Activated CD8-positive, alpha-beta T cell treated with anti-CD3 and anti-CD28 coated beads for 36 hours (primary cell): Measurements from ENCODE around the gene ERC2. TPM values are rescaled to one million over a fixed set of nuclear protein-coding genes. Genes with fewer than 3 reads are reported as not detected.

Experiments used
- ATAC-seq: fragments of 200-7000 bp; cut with Tn5 transposase; one replicate; pipeline ENCODE4 v1.10.0; 2021; ENCODE audit warnings: mild to moderate bottlenecking, moderate library complexity
- CTCF ChIA-PET: fragments of 350-600 bp; sonication (Branson Sonifier 250); formaldehyde crosslinking; loops from one replicate; lab custom pipeline; 2021; ENCODE audit warnings: antibody characterized with exemption; lab: Charles Lee
- POLR2A ChIA-PET: fragments of 350-600 bp; sonication (Branson Sonifier 250); formaldehyde crosslinking; loops from one replicate; lab custom pipeline; 2021; ENCODE audit warnings: antibody characterized with exemption; lab: Charles Lee
- DNase-seq: peaks from one replicate; pipeline ENCODE4 v3.0.0-alpha.2; 2020
- H3K27ac Mint-ChIP-seq: one replicate; pipeline ENCODE4 v1.8.0; 2021; ENCODE audit warnings: mild to moderate bottlenecking, mixed read lengths
- H3K27me3 Mint-ChIP-seq: one replicate; pipeline ENCODE4 v1.8.0; 2021; ENCODE audit warnings: mixed read lengths
- H3K36me3 Mint-ChIP-seq: one replicate; pipeline ENCODE4 v1.8.0; 2021; ENCODE audit warnings: low read depth, mixed read lengths
- H3K4me1 Mint-ChIP-seq: one replicate; pipeline ENCODE4 v1.8.0; 2021; ENCODE audit warnings: low read depth, mixed read lengths
- H3K4me3 Mint-ChIP-seq: one replicate; pipeline ENCODE4 v1.8.0; 2021; ENCODE audit warnings: mild to moderate bottlenecking, moderate library complexity, mixed read lengths
- H3K9me3 Mint-ChIP-seq: one replicate; pipeline ENCODE4 v1.8.0; 2021; ENCODE audit warnings: mixed read lengths
- intact Hi-C: fragments of 100-400 bp; cut with micrococcal nuclease; formaldehyde crosslinking; loops from one replicate; pipeline ENCODE4 v1.10.0; 2022
- total RNA-seq, 2 experiments: library from RNA; stranded (reverse); gene quantifications; one replicate each; pipeline ENCODE4 v1.2.3, GENCODE V29; 2021
- TF ChIP-seq, protein P1 (sequence below): fragments of 200-600 bp; IDR thresholded peaks from one replicate; pipeline ENCODE4 v1.8.0; 2022; ENCODE audit warnings: antibody characterized with exemption, mild to moderate bottlenecking

ERC2 gene
- total RNA-seq, 2 experiments from 2014 or later, result 0.18 to 0.52 TPM

DNA sequence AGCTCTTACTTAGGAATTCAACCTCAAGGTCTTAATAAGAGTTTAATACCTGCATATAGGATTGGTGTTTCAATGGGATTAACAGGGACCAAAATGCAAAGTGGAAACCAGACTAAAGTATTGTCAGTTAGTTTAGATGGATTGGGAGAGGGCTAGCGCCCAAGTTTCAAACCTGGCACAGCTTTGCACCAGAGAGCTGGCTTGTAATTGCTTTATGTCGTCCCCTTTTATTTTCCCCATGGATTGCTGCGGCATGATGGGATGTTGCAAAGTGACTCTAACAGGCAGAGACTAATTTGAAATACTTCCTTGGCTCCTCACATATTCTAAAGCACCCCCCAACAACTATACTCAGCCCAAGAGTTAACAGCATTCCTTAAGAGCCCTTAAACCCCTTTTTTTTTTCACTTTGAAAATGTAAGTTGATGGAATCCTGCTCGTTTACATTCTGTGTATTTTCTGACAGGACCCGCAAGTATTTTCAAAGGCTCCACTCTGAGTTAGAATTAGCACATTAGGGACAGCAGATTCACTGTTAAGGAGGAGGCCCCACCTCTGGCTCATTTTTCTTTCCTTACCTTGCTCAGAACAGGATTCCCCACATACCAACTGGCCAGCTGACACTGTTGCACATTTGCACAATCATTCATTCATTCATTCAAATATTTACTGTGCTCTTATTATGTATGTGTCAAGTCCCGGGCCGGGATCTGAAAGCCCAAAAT, 214.2 kb downstream of the ERC2 start:
- CTCF ChIA-PET, result interaction anchor here (0.7 to 2.0 kb wide), 8 partner anchors 11 to 181 kb away, joined by 3 to 7 read pairs (median 3); no protein-coding TSS in a partner anchor
- POLR2A ChIA-PET, result no interaction called here

DNA sequence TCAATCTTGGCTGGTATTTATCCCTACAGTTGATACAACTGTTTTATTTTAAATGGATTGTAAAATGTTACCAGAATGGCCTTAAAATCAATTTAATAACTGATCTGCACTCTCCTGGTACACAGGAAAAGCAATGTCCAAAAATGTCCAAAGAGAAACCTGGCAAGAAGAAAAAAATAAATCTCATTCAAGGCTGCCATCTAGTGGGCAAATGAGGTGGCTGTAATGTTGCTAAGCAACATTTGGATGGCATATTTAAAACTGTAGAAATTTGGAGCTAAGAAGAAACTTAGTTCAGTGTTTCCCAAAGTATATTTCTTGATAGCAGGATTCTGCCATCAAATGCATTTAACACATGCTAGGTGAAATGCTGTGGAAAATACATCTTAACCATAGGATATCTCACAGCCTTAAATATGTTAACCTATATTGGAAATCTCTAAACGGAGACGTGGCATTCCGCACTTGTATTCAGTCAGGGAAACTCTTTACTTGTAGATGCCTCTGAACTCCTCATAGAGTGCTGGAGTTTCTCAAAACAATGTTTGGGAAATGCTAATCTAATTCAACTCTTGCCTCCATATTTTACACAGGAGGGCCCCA, 216.8 kb downstream of the ERC2 start:
- ATAC-seq (no peak), DNase-seq (peak; percentile 33)
- TF ChIP-seq, protein P1, sequence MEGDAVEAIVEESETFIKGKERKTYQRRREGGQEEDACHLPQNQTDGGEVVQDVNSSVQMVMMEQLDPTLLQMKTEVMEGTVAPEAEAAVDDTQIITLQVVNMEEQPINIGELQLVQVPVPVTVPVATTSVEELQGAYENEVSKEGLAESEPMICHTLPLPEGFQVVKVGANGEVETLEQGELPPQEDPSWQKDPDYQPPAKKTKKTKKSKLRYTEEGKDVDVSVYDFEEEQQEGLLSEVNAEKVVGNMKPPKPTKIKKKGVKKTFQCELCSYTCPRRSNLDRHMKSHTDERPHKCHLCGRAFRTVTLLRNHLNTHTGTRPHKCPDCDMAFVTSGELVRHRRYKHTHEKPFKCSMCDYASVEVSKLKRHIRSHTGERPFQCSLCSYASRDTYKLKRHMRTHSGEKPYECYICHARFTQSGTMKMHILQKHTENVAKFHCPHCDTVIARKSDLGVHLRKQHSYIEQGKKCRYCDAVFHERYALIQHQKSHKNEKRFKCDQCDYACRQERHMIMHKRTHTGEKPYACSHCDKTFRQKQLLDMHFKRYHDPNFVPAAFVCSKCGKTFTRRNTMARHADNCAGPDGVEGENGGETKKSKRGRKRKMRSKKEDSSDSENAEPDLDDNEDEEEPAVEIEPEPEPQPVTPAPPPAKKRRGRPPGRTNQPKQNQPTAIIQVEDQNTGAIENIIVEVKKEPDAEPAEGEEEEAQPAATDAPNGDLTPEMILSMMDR, result peak; percentile 86
- Mint-ChIP-seq H3K4me3 (no peak overlapping the region), H3K36me3 (no peaks in the 10 kb centered on the region), H3K27me3 (no peaks in the 10 kb centered on the region), H3K4me1 (no peaks in the 10 kb centered on the region), H3K27ac (no peak overlapping the region), H3K9me3 (no peaks in the 10 kb centered on the region)
- POLR2A ChIA-PET, result no interaction called here
- intact Hi-C loops, result loop anchor here (10.0 kb wide), 2 partner anchors 767 to 1397 kb away; partner anchors contain the start of gene WNT5A
- CTCF ChIA-PET, result interaction anchor here (0.6 to 2.8 kb wide), 13 partner anchors 9 to 1397 kb away, joined by 3 to 24 read pairs (median 3); partner anchors contain the start of gene WNT5A

More for the DNA sequence above, 214.2 kb downstream of the ERC2 start:
- Mint-ChIP-seq H3K27me3 (no peaks in the 10 kb centered on the region), H3K36me3 (no peaks in the 10 kb centered on the region), H3K4me3 (no peak overlapping the region), H3K27ac (no peak overlapping the region), H3K4me1 (no peaks in the 10 kb centered on the region), H3K9me3 (no peaks in the 10 kb centered on the region)
- intact Hi-C loops, result loop anchor here (10.0 kb wide), 2 partner anchors 769 to 1399 kb away; partner anchors contain the start of gene WNT5A
- no peak for DNase-seq
- ATAC-seq, result no peak
- TF ChIP-seq, protein P1, result no peak

- Mint-ChIP-seq H3K27me3 (no peaks in the 10 kb centered on the region), H3K36me3 (no peaks in the 10 kb centered on the region), H3K4me1 (no peaks in the 10 kb centered on the region), H3K4me3 (no peak overlapping the region), H3K27ac (no peak overlapping the region), H3K9me3 (no peaks in the 10 kb centered on the region)
- intact Hi-C loops, result no loop called here
- DNase-seq (no peak), ATAC-seq (no peak)
- ChIA-PET CTCF (no interaction called here), POLR2A (no interaction called here)
- TF ChIP-seq, protein P1, result no peak
Observed at GRCh38 chr3:56248021-56248420, 220.2 kb downstream of the ERC2 start.

- H3K4me3 Mint-ChIP-seq, result no peak overlapping the region
- ATAC-seq (no peak), DNase-seq (no peak)
- intact Hi-C loops, result no loop called here
- peaks cover 8% of the 10 kb centered on the region for H3K27me3 Mint-ChIP-seq
- H3K36me3 Mint-ChIP-seq, result no peaks in the 10 kb centered on the region
- CTCF ChIA-PET, result no interaction called here
- TF ChIP-seq, protein P1, result no peak
- POLR2A ChIA-PET, result no interaction called here
- no peaks in the 10 kb centered on the region for H3K9me3 Mint-ChIP-seq
- no peaks in the 10 kb centered on the region for H3K4me1 Mint-ChIP-seq
- H3K27ac Mint-ChIP-seq, result no peak overlapping the region
Observed at GRCh38 chr3:56238299-56238698, 230.0 kb downstream of the ERC2 start.

GRCh38 chr3:56233742-56234141, 234.5 kb downstream of the ERC2 start:
- intact Hi-C loops, result no loop called here
- DNase-seq (no peak), ATAC-seq (no peak)
- no peaks in the 10 kb centered on the region for H3K4me1 Mint-ChIP-seq
- TF ChIP-seq, protein P1, result no peak
- H3K4me3 Mint-ChIP-seq, result no peak overlapping the region
- no peaks in the 10 kb centered on the region for H3K9me3 Mint-ChIP-seq
- ChIA-PET POLR2A (no interaction called here), CTCF (no interaction called here)
- peaks cover 7% of the 10 kb centered on the region for H3K27me3 Mint-ChIP-seq
- H3K36me3 Mint-ChIP-seq, result no peaks in the 10 kb centered on the region
- H3K27ac Mint-ChIP-seq, result no peak overlapping the region
